GM18951 (cell line): ENCODE results near the gene PTGER4.

ENCODE experiments used
- POLR2A ChIP-seq: IDR thresholded peaks from 4 replicates; pipeline ENCODE4 v1.6.1; 2011; ENCODE audit warnings: mild to moderate bottlenecking; ENCODE audit not compliant: insufficient read length, insufficient read depth; ENCODE audit errors: extremely low read depth
- in situ Hi-C: fragments of 300-500 bp; cut with MboI; formaldehyde crosslinking; loops from one replicate; pipeline ENCODE4 v1.12.0; 2022; ENCODE audit warnings: low sequenced_read_pairs, mixed read lengths, inconsistent platforms; ENCODE audit not compliant: unreplicated experiment

PTGER4 gene

GRCh38 chr5:40677456-40677855 lies 2.3 kb upstream of the PTGER4 start:
- in situ Hi-C loops = no loop called here
- no peak for TF ChIP-seq POLR2A

GRCh38 chr5:40678026-40678425 lies 1.7 kb upstream of the PTGER4 start:
- in situ Hi-C loops = no loop called here
- no peak for TF ChIP-seq POLR2A

DNA sequence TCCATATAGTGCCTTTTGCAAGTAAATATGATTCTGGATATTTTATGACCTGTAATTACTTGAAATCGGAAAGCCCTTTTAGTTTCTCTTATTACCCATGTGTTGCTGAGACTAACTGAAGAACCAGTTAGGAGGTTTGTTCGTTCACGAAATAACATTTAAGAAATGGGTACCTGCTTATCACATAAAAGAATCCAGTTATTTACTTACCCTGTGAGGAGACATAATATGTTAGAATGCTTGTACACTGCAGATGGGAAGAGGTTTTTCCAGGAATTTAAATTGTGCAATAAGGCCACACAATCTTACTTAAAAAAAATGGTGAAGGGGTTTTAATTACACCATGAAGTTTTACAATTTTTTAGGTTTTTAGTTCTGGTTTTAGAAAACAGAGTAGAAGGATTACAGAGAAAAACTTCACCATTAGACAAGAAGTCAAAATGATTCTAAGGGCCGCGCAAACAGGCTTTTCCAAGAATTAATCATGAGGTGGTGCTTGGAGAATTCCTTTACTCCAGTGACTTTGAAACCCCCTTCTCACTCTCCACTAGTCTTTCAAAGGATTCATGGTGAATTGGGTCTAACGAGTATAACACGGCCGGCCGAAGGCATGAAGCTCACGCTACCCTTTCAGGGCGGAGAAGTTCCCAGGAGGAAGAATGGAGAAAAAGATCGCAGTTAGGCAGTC lies 1.1 kb upstream of the PTGER4 start:
- in situ Hi-C loops = no loop called here
- no peak for TF ChIP-seq POLR2A

GRCh38 chr5:40679148-40679912 lies 385 bp upstream of the PTGER4 start:
- no peak for TF ChIP-seq POLR2A
- in situ Hi-C loops = no loop called here

DNA sequence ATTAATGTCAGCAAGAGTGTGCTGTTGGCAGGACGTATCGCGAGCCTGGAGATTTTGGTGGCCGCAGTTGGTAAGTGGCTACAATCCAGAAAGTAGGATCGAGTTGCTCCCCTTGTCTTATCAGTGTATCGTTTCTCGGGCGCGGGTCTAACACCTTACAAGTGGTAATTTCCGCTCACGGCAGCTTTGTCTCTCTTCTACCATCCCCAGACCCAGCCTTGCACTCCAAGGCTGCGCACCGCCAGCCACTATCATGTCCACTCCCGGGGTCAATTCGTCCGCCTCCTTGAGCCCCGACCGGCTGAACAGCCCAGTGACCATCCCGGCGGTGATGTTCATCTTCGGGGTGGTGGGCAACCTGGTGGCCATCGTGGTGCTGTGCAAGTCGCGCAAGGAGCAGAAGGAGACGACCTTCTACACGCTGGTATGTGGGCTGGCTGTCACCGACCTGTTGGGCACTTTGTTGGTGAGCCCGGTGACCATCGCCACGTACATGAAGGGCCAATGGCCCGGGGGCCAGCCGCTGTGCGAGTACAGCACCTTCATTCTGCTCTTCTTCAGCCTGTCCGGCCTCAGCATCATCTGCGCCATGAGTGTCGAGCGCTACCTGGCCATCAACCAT lies 1.1 kb downstream of the PTGER4 start:
- TF ChIP-seq POLR2A = no peak
- in situ Hi-C loops = loop anchor here (10.0 kb wide), 1 partner anchor 726 kb away; no protein-coding TSS in a partner anchor

GRCh38 chr5:40681363-40682153 lies 1.8 kb downstream of the PTGER4 start:
- no peak for TF ChIP-seq POLR2A
- in situ Hi-C loops = loop anchor here (10.0 kb wide), 1 partner anchor 727 kb away; no protein-coding TSS in a partner anchor

GRCh38 chr5:40682154-40683017 lies 2.7 kb downstream of the PTGER4 start:
- TF ChIP-seq POLR2A = no peak
- in situ Hi-C loops = loop anchor here (10.0 kb wide), 1 partner anchor 728 kb away; no protein-coding TSS in a partner anchor

- in situ Hi-C loops = loop anchor here (10.0 kb wide), 1 partner anchor 729 kb away; no protein-coding TSS in a partner anchor
- TF ChIP-seq POLR2A = no peak
Observed at GRCh38 chr5:40683305-40683704, 3.6 kb downstream of the PTGER4 start.

DNA sequence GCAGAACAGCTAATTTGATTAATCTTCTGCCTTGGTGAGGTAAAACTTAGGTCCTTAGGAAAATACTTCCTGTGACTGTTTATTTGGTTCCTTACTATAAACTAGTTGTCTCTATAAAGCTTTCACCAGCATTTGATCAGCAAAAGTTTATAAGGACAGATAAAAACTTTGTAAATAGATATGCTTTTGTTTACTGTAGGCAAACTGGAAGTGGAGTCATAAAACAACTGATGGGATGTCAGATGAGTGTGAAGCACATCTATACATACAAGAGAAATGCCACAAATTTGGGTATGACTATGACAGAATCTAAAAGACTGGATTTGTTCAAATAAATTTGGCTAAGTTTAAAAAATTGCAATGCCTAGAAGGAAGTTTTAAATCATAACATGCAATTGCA lies 5.5 kb downstream of the PTGER4 start:
- no peak for TF ChIP-seq POLR2A
- in situ Hi-C loops = loop anchor here (10.0 kb wide), 1 partner anchor 730 kb away; no protein-coding TSS in a partner anchor

DNA sequence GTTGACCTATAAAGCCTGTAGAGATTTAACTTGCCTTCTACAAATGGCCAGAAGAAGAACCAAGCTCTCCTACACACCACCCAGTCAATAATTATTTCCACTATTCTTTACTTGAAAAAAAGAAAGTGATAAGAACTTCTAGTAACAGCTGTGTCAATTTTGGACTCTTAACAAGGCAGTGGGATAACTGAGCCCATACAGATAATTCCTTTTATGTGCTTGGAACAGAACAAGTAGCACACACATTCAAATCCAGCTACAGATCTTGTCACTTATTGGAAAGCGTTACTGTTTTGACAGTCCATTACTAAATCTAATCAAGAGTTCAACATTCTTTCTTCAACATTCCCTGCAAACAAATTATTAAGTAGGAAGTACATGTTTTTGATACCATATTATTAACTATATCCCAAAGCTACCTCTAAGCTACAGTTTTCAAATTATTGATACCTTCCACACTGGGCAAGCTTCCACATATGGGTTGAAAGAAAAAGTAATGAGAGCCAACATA lies 6.3 kb downstream of the PTGER4 start:
- in situ Hi-C loops = loop anchor here (10.0 kb wide), 1 partner anchor 731 kb away; no protein-coding TSS in a partner anchor

DNA sequence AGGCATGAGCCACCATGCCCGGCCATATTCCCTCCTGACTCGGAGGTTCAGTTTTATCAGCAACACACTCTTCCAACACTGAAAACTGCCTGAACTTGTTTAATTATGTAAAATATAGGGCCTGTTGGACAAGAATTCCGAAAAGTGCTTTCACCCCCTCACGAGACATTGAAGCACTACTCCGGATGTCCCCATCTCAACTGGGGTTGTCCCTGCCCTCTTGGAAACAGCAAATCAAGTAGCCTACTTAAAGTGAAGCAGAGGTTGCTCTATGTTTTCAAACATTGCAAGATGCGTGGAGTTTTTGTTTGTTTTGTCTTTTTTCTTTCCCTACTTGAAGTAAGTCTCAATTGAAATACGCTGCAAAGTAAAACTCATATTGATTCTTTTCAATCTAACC lies 7.6 kb downstream of the PTGER4 start:
- in situ Hi-C loops = loop anchor here (10.0 kb wide), 1 partner anchor 733 kb away; no protein-coding TSS in a partner anchor
- TF ChIP-seq POLR2A = no peak

More for the DNA sequence above, 6.3 kb downstream of the PTGER4 start:
- TF ChIP-seq POLR2A = no peak

DNA sequence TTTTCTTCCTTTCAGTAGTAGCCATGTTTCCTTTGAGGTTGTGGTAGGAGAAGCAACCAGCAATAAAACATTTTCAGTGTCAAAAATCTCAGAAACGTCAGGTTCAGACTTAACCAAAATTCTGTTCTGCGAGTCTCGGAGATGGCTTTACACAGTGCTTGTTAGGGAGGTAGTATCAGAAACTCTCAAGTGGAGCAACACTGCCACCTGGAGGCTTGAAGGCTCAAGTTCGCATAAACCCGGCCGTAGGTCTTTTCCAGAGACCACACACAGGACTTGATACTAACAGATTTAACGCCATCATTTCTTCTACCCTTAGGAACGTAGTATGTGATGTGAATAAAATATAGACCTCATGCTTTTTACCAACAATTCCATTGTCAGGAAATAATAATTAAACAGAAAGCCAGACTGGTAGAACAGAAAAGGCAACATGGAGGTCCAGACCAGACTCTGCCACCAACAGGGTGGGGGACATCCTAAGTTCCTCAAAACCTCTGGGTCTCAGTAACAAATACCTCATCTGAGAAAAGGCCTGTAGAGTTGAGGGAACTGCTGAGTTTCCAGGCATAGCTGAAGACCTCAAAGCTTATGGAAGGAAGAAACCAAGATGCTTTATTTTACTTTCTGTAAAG lies 8.5 kb downstream of the PTGER4 start:
- no peak for TF ChIP-seq POLR2A
- in situ Hi-C loops = loop anchor here (10.0 kb wide), 1 partner anchor 733 kb away; no protein-coding TSS in a partner anchor
